Caco-2 (cell line): Measurements from ENCODE around the gene TTLL5. TPM values are rescaled to one million over a fixed set of nuclear protein-coding genes. Genes with fewer than 3 reads are reported as not detected.

ENCODE experiments used
- BruUV-seq: library from RNA; stranded (reverse); fragments of 400-500 nt; replicated peaks from 2 replicates; lab custom pipeline; 2021; lab: Mats Ljungman, UMichigan
- CTCF ChIA-PET: fragments of 300-600 bp; sonication (Branson Sonifier 250); formaldehyde crosslinking; loops from one replicate; lab custom pipeline; 2022; ENCODE audit warnings: antibody characterized with exemption; lab: Charles Lee
- POLR2A ChIA-PET: fragments of 300-600 bp; sonication (Branson Sonifier 250); formaldehyde crosslinking; loops from one replicate; lab custom pipeline; 2022; ENCODE audit warnings: antibody characterized with exemption; lab: Charles Lee
- DNase-seq, 2 experiments: peaks; one replicate each; pipeline versions ENCODE4 v3.0.0 to v3.0.0-alpha.2; 2020 to 2022
- H3K27me3 ChIP-seq: replicated peaks from 2 replicates; pipeline ENCODE4 v1.6.0; 2011; ENCODE audit warnings: low read length; ENCODE audit not compliant: control insufficient read depth, insufficient read depth
- H3K36me3 ChIP-seq: 2 replicates; pipeline ENCODE4 v1.5.1; 2011; ENCODE audit warnings: low read length; ENCODE audit not compliant: control insufficient read depth, insufficient read depth
- H3K4me1 ChIP-seq: fragments of 250-450 bp; sonication (Bioruptor Pico); 2 replicates; pipeline ENCODE4 v1.5.1; 2020; ENCODE audit warnings: mild to moderate bottlenecking
- H3K4me3 ChIP-seq: 2 replicates; pipeline ENCODE4 v1.5.1; 2011; ENCODE audit warnings: low read depth, mild to moderate bottlenecking, control low read depth, low read length
- H3K9me3 ChIP-seq: fragments of 250-450 bp; sonication (Bioruptor Pico); 2 replicates; pipeline ENCODE4 v1.5.1; 2020; ENCODE audit warnings: mild to moderate bottlenecking, moderate library complexity
- H3K27ac Mint-ChIP-seq: one replicate; pipeline ENCODE4 v1.8.0; 2022; ENCODE audit warnings: mixed read lengths; ENCODE audit not compliant: unreplicated experiment
- H3K27me3 Mint-ChIP-seq: one replicate; pipeline ENCODE4 v1.8.0; 2022; ENCODE audit warnings: mixed read lengths; ENCODE audit not compliant: insufficient read depth, unreplicated experiment
- H3K36me3 Mint-ChIP-seq: one replicate; pipeline ENCODE4 v1.8.0; 2022; ENCODE audit warnings: mild to moderate bottlenecking, mixed read lengths; ENCODE audit not compliant: insufficient read depth, unreplicated experiment
- H3K4me1 Mint-ChIP-seq: one replicate; pipeline ENCODE4 v1.8.0; 2022; ENCODE audit warnings: low read depth, mixed read lengths; ENCODE audit not compliant: unreplicated experiment
- H3K4me3 Mint-ChIP-seq: one replicate; pipeline ENCODE4 v1.8.0; 2022; ENCODE audit warnings: mild to moderate bottlenecking, moderate library complexity, mixed read lengths; ENCODE audit not compliant: unreplicated experiment
- H3K9me3 Mint-ChIP-seq: one replicate; pipeline ENCODE4 v1.8.0; 2022; ENCODE audit warnings: mixed read lengths; ENCODE audit not compliant: unreplicated experiment
- CTCF ChIP-seq, 2 experiments: fragments of 200-600 bp in 1 of 2; IDR thresholded peaks; 1 replicate in 1 of 2; 2 replicates in 1 of 2; pipeline versions ENCODE4 v1.5.1 to v1.8.0; 2011 to 2022; ENCODE audit warnings: antibody characterized with exemption in 1 of 2, control low read depth in 1 of 2, inconsistent platforms in 1 of 2, low read depth in 1 of 2, low read length in 1 of 2, mild to moderate bottlenecking in 1 of 2, moderate library complexity in 1 of 2; ENCODE audit not compliant: insufficient read depth in 1 of 2, severe bottlenecking in 1 of 2, unreplicated experiment in 1 of 2
- intact Hi-C: fragments of 100-400 bp; cut with micrococcal nuclease; formaldehyde crosslinking; loops from one replicate; pipeline ENCODE4 v1.10.0; 2022; ENCODE audit not compliant: unreplicated experiment
- total RNA-seq: library from RNA; stranded (reverse); gene quantifications from 2 replicates; pipeline ENCODE4 v1.2.3, GENCODE V29; 2022

The TTLL5 gene
- total RNA-seq, 1 experiment from 2014 or later = 38.2 TPM

- intact Hi-C loops = no loop called here
- Mint-ChIP-seq H3K27me3 (no peaks in the 10 kb centered on the region), H3K36me3 (peaks cover 6% of the 10 kb centered on the region), H3K27ac (peak overlapping the region; percentile 52), H3K4me1 (peaks cover 12% of the 10 kb centered on the region), H3K9me3 (no peaks in the 10 kb centered on the region), H3K4me3 (no peak overlapping the region)
- H3K4me1 ChIP-seq = peaks cover 17% of the 10 kb centered on the region
- H3K27me3 ChIP-seq = no peaks in the 10 kb centered on the region
- ChIA-PET CTCF (no interaction called here), POLR2A (no interaction called here)
- BruUV-seq = no TSS peak
- TF ChIP-seq CTCF (IDR thresholded peaks at IDR 0.05; ENCODE audit: insufficient read depth in 1 of 2, low read depth in 1 of 2, low read length in 1 of 2, severe bottlenecking in 1 of 2, unreplicated experiment in 1 of 2) = no peak
- H3K9me3 ChIP-seq = no peaks in the 10 kb centered on the region
- peaks cover 2% of the 10 kb centered on the region; the same call in 1 of the 2 replicates for H3K36me3 ChIP-seq
- no peak for DNase-seq
- H3K4me3 ChIP-seq = no peak overlapping the region
Measured at GRCh38 chr14:75877884-75878283, 216.8 kb downstream of the TTLL5 start.

- POLR2A ChIA-PET = no interaction called here
- no peaks in the 10 kb centered on the region for H3K9me3 Mint-ChIP-seq
- DNase-seq = no peak
- TF ChIP-seq CTCF (IDR thresholded peaks at IDR 0.05; ENCODE audit: insufficient read depth in 1 of 2, low read depth in 1 of 2, low read length in 1 of 2, severe bottlenecking in 1 of 2, unreplicated experiment in 1 of 2) = no peak
- H3K36me3 ChIP-seq = peaks cover 2% of the 10 kb centered on the region; the same call in 1 of the 2 replicates
- H3K4me3 Mint-ChIP-seq = no peak overlapping the region
- H3K27me3 ChIP-seq = no peaks in the 10 kb centered on the region
- intact Hi-C loops = no loop called here
- H3K9me3 ChIP-seq = no peaks in the 10 kb centered on the region
- H3K36me3 Mint-ChIP-seq = no peaks in the 10 kb centered on the region
- CTCF ChIA-PET = no interaction called here
- no TSS peak for BruUV-seq
- H3K27ac Mint-ChIP-seq = no peak overlapping the region
- peaks cover 12% of the 10 kb centered on the region for H3K4me1 Mint-ChIP-seq
- peaks cover 17% of the 10 kb centered on the region for H3K4me1 ChIP-seq
- H3K4me3 ChIP-seq = no peak overlapping the region
- no peaks in the 10 kb centered on the region for H3K27me3 Mint-ChIP-seq
Measured at GRCh38 chr14:75879031-75879430, 218.0 kb downstream of the TTLL5 start.

- Histone ChIP-seq H3K4me3 (no peak overlapping the region), H3K4me1 (peaks cover 17% of the 10 kb centered on the region), H3K27me3 (no peaks in the 10 kb centered on the region), H3K9me3 (no peaks in the 10 kb centered on the region), H3K36me3 (peaks cover 2% of the 10 kb centered on the region; the same call in 1 of the 2 replicates)
- DNase-seq = no peak
- Mint-ChIP-seq H3K27ac (no peak overlapping the region), H3K9me3 (no peaks in the 10 kb centered on the region), H3K27me3 (no peaks in the 10 kb centered on the region), H3K36me3 (no peaks in the 10 kb centered on the region), H3K4me1 (peaks cover 11% of the 10 kb centered on the region), H3K4me3 (no peak overlapping the region)
- intact Hi-C loops = no loop called here
- ChIA-PET CTCF (interaction anchor here (0.8 to 1.3 kb wide), 3 partner anchors 26 to 102 kb away, joined by 3 to 4 read pairs (median 3); no protein-coding TSS in a partner anchor), POLR2A (no interaction called here)
- no peak for TF ChIP-seq CTCF (IDR thresholded peaks at IDR 0.05; ENCODE audit: insufficient read depth in 1 of 2, low read depth in 1 of 2, low read length in 1 of 2, severe bottlenecking in 1 of 2, unreplicated experiment in 1 of 2)
- BruUV-seq = no TSS peak
Measured at GRCh38 chr14:75880512-75880911, 219.5 kb downstream of the TTLL5 start.
